PFSK-1 (cell line): Measurements from ENCODE around the gene PVALEF.
A peak's percentile ranks its signal among the peaks of the same experiment; 100 is the strongest.

ENCODE experiments used
- FOXP2 ChIP-seq: optimal IDR thresholded peaks from 2 replicates; pipeline ENCODE3; 2011; ENCODE audit warnings: borderline replicate concordance, control low read depth, inconsistent platforms; ENCODE audit not compliant: insufficient read depth; ENCODE audit errors: extremely low read length, extremely low read depth
- POLR2AphosphoS5 ChIP-seq: IDR thresholded peaks from 2 replicates; pipeline ENCODE4 v1.6.1; 2012; ENCODE audit warnings: low read depth, mild to moderate bottlenecking, control low read depth, low read length, moderate library complexity
- TAF1 ChIP-seq: IDR thresholded peaks from 2 replicates; pipeline ENCODE4 v1.6.1; 2012; ENCODE audit warnings: low read length, control low read depth, borderline replicate concordance; ENCODE audit not compliant: insufficient read depth
- TF ChIP-seq, protein P1 (sequence below), 2 experiments: IDR thresholded peaks; 2 replicates each; pipeline versions ENCODE4 v1.6.1 to v1.8.0; 2011 to 2012; ENCODE audit warnings: low read depth in 2 of 2, low read length in 2 of 2, control low read depth in 1 of 2, inconsistent platforms in 1 of 2, mild to moderate bottlenecking in 1 of 2, moderate library complexity in 1 of 2; ENCODE audit not compliant: insufficient read depth in 1 of 2

- TF ChIP-seq, protein P1, sequence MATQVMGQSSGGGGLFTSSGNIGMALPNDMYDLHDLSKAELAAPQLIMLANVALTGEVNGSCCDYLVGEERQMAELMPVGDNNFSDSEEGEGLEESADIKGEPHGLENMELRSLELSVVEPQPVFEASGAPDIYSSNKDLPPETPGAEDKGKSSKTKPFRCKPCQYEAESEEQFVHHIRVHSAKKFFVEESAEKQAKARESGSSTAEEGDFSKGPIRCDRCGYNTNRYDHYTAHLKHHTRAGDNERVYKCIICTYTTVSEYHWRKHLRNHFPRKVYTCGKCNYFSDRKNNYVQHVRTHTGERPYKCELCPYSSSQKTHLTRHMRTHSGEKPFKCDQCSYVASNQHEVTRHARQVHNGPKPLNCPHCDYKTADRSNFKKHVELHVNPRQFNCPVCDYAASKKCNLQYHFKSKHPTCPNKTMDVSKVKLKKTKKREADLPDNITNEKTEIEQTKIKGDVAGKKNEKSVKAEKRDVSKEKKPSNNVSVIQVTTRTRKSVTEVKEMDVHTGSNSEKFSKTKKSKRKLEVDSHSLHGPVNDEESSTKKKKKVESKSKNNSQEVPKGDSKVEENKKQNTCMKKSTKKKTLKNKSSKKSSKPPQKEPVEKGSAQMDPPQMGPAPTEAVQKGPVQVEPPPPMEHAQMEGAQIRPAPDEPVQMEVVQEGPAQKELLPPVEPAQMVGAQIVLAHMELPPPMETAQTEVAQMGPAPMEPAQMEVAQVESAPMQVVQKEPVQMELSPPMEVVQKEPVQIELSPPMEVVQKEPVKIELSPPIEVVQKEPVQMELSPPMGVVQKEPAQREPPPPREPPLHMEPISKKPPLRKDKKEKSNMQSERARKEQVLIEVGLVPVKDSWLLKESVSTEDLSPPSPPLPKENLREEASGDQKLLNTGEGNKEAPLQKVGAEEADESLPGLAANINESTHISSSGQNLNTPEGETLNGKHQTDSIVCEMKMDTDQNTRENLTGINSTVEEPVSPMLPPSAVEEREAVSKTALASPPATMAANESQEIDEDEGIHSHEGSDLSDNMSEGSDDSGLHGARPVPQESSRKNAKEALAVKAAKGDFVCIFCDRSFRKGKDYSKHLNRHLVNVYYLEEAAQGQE (IDR thresholded peaks at IDR 0.05; ENCODE audit: insufficient read depth in 1 of 2, low read depth in 2 of 2, low read length in 2 of 2), result no peak
- TF ChIP-seq POLR2AphosphoS5 (peak; percentile 38; the same call in 1 of the 2 replicates), TAF1 (no peak), FOXP2 (peak; percentile 80)
Observed at GRCh38 chr17:81222906-81223761, 57.8 kb downstream of the PVALEF start, which contains the start of gene CEP131.
